Activated gamma-delta T cell treated with anti-CD3 and anti-CD28 coated beads, Interleukin-2, amount 50 U/mL, for 16 hours (primary cell): ENCODE measurements around the gene FRAS1.
"Not testable (repeated sequence)": the region's sequence is repeated elsewhere in the genome, so short reads cannot be mapped to it uniquely, and the experiment has no call there.

Experiments used
- DNase-seq: peaks from one replicate; pipeline ENCODE4 v3.0.0-alpha.2; 2020; ENCODE audit warnings: low read depth

FRAS1 gene

GRCh38 chr4:78325271-78326157, 268.4 kb downstream of the FRAS1 start:
- no peak for DNase-seq

GRCh38 chr4:78328591-78328990, 271.5 kb downstream of the FRAS1 start:
- not testable (repeated sequence) for DNase-seq

GRCh38 chr4:78331186-78331585, 274.1 kb downstream of the FRAS1 start:
- no peak for DNase-seq

- DNase-seq: no peak
These were observed 274.8 kb downstream of the FRAS1 start for GRCh38 chr4:78331965-78332364.

- DNase-seq: no peak
These were observed 275.9 kb downstream of the FRAS1 start for GRCh38 chr4:78332976-78333375.

- no peak for DNase-seq
These were observed 279.2 kb downstream of the FRAS1 start for GRCh38 chr4:78336093-78336943.

GRCh38 chr4:78337244-78338020, 280.3 kb downstream of the FRAS1 start:
- DNase-seq: no peak

- DNase-seq: no peak
These were observed 285.0 kb downstream of the FRAS1 start for GRCh38 chr4:78342125-78342524.

- DNase-seq: no peak
These were observed 286.6 kb downstream of the FRAS1 start for GRCh38 chr4:78343682-78344081.

GRCh38 chr4:78345237-78345636, 288.1 kb downstream of the FRAS1 start:
- no peak for DNase-seq

GRCh38 chr4:78346222-78346621, 289.1 kb downstream of the FRAS1 start:
- no peak for DNase-seq

GRCh38 chr4:78347527-78347926, 290.4 kb downstream of the FRAS1 start:
- no peak for DNase-seq

- DNase-seq: no peak
These were observed 296.8 kb downstream of the FRAS1 start for GRCh38 chr4:78353921-78354320.

- no peak for DNase-seq
These were observed 297.7 kb downstream of the FRAS1 start for GRCh38 chr4:78354782-78355181.

GRCh38 chr4:78355306-78355705, 298.2 kb downstream of the FRAS1 start:
- DNase-seq: no peak

GRCh38 chr4:78356251-78356786, 299.2 kb downstream of the FRAS1 start:
- no peak for DNase-seq

GRCh38 chr4:78357122-78357521, 300.0 kb downstream of the FRAS1 start:
- no peak for DNase-seq

GRCh38 chr4:78360466-78360865, 303.3 kb downstream of the FRAS1 start:
- no peak for DNase-seq

GRCh38 chr4:78361621-78362120, 304.5 kb downstream of the FRAS1 start:
- DNase-seq: no peak

- no peak for DNase-seq
These were observed 305.2 kb downstream of the FRAS1 start for GRCh38 chr4:78362310-78362709.

GRCh38 chr4:78363031-78363570, 306.0 kb downstream of the FRAS1 start:
- no peak for DNase-seq
